Mesenchymal stem cell (in vitro differentiated cells and primary cell): ENCODE measurements around the gene NACC1.

Source experiments
- DNase-seq: peaks from one replicate; pipeline ENCODE4 v3.0.0-alpha.2; 2013
- H2AFZ ChIP-seq: one replicate; pipeline ENCODE4 v1.6.1; 2013; ENCODE audit warnings: low read depth, mild to moderate bottlenecking, control low read depth, inconsistent platforms, low read length, moderate library complexity
- H2AK5ac ChIP-seq: 2 replicates; pipeline ENCODE4 v1.6.1; 2013; ENCODE audit warnings: low read length, moderate library complexity, mild to moderate bottlenecking, inconsistent platforms; ENCODE audit not compliant: severe bottlenecking
- H2BK120ac ChIP-seq: one replicate; pipeline ENCODE4 v1.6.1; 2013; ENCODE audit warnings: low read depth, mild to moderate bottlenecking, inconsistent platforms, low read length, moderate library complexity
- H2BK12ac ChIP-seq, 2 experiments: one replicate each; pipeline ENCODE4 v1.6.1; 2013; ENCODE audit warnings: inconsistent platforms in 2 of 2, low read length in 2 of 2, mild to moderate bottlenecking in 2 of 2, moderate library complexity in 2 of 2, control low read depth in 1 of 2
- H2BK15ac ChIP-seq: one replicate; pipeline ENCODE4 v1.6.1; 2013; ENCODE audit warnings: mild to moderate bottlenecking, low read depth, inconsistent platforms; ENCODE audit not compliant: poor library complexity, severe bottlenecking
- H2BK5ac ChIP-seq: 2 replicates; pipeline ENCODE4 v1.6.1; 2013; ENCODE audit warnings: low read depth, mild to moderate bottlenecking, low read length, control low read depth, inconsistent platforms; ENCODE audit not compliant: poor library complexity, severe bottlenecking
- H3K14ac ChIP-seq, 2 experiments: one replicate each; pipeline ENCODE4 v1.6.1; 2013; ENCODE audit warnings: inconsistent platforms in 2 of 2, low read length in 2 of 2, control low read depth in 1 of 2, mild to moderate bottlenecking in 1 of 2, moderate library complexity in 1 of 2
- H3K18ac ChIP-seq, 2 experiments: one replicate each; pipeline ENCODE4 v1.6.1; 2013; ENCODE audit warnings: inconsistent platforms in 2 of 2, low read length in 2 of 2, control low read depth in 1 of 2, low read depth in 1 of 2, mild to moderate bottlenecking in 1 of 2
- H3K23ac ChIP-seq, 2 experiments: one replicate each; pipeline ENCODE4 v1.6.1; 2013; ENCODE audit warnings: inconsistent platforms in 2 of 2, low read length in 2 of 2, mild to moderate bottlenecking in 2 of 2, moderate library complexity in 2 of 2, control low read depth in 1 of 2
- H3K27ac ChIP-seq: 2 replicates; pipeline ENCODE4 v1.5.1; 2013; ENCODE audit warnings: mild to moderate bottlenecking, moderate library complexity, low read length, control low read depth, inconsistent platforms; ENCODE audit not compliant: poor library complexity, severe bottlenecking
- H3K27me3 ChIP-seq, 2 experiments: 2 replicates each; pipeline versions ENCODE4 v1.6.1 to v1.7.0; 2013; ENCODE audit warnings: low read length in 2 of 2, mild to moderate bottlenecking in 2 of 2, moderate library complexity in 2 of 2, control low read depth in 1 of 2, inconsistent platforms in 1 of 2; ENCODE audit not compliant: control insufficient read depth in 1 of 2, insufficient read depth in 1 of 2
- H3K36me3 ChIP-seq, 2 experiments: 2 replicates each; pipeline versions ENCODE4 v1.6.1 to v1.7.0; 2013; ENCODE audit warnings: low read length in 2 of 2, control low read depth in 1 of 2, inconsistent platforms in 1 of 2, low read depth in 1 of 2, mild to moderate bottlenecking in 1 of 2; ENCODE audit not compliant: insufficient read depth in 2 of 2, control insufficient read depth in 1 of 2
- H3K4ac ChIP-seq, 2 experiments: one replicate each; pipeline ENCODE4 v1.6.1; 2013; ENCODE audit warnings: inconsistent platforms in 2 of 2, low read length in 2 of 2, mild to moderate bottlenecking in 2 of 2, moderate library complexity in 2 of 2, control low read depth in 1 of 2, low read depth in 1 of 2
- H3K4me1 ChIP-seq: 2 replicates; pipeline ENCODE4 v1.6.1; 2013; ENCODE audit warnings: low read depth, low read length, control low read depth; ENCODE audit not compliant: control insufficient read depth, insufficient read depth
- H3K4me2 ChIP-seq: 2 replicates; pipeline ENCODE4 v1.6.1; 2013; ENCODE audit warnings: low read length, mild to moderate bottlenecking, inconsistent platforms; ENCODE audit not compliant: poor library complexity, severe bottlenecking
- H3K4me3 ChIP-seq, 2 experiments: 2 replicates each; pipeline versions ENCODE4 v1.5.1 to v1.7.0; 2013; ENCODE audit warnings: low read length in 2 of 2, mild to moderate bottlenecking in 2 of 2, control low read depth in 1 of 2, low read depth in 1 of 2; ENCODE audit not compliant: insufficient read depth in 1 of 2
- H3K79me1 ChIP-seq: replicated peaks from 2 replicates; pipeline ENCODE4 v1.6.1; 2013; ENCODE audit warnings: mild to moderate bottlenecking, control low read depth, low read length, inconsistent platforms; ENCODE audit not compliant: poor library complexity, severe bottlenecking
- H3K9ac ChIP-seq: 2 replicates; pipeline ENCODE4 v1.7.0; 2013; ENCODE audit warnings: mild to moderate bottlenecking, low read length, moderate library complexity
- H3K9me3 ChIP-seq: 2 replicates; pipeline ENCODE4 v1.7.0; 2013; ENCODE audit warnings: mild to moderate bottlenecking, low read length; ENCODE audit not compliant: control insufficient read depth
- H4K8ac ChIP-seq: one replicate; pipeline ENCODE4 v1.6.1; 2013; ENCODE audit warnings: inconsistent platforms, mild to moderate bottlenecking, low read length, moderate library complexity
- H4K91ac ChIP-seq: one replicate; pipeline ENCODE4 v1.6.1; 2013; ENCODE audit warnings: mild to moderate bottlenecking, low read length, inconsistent platforms
- WGBS: methylation state at CpG from one replicate; pipeline ENCODE4 v1.1.7; 2013; ENCODE audit warnings: mixed read lengths; 5-methylcytosine and 5-hydroxymethylcytosine counted together

Gene NACC1

DNA sequence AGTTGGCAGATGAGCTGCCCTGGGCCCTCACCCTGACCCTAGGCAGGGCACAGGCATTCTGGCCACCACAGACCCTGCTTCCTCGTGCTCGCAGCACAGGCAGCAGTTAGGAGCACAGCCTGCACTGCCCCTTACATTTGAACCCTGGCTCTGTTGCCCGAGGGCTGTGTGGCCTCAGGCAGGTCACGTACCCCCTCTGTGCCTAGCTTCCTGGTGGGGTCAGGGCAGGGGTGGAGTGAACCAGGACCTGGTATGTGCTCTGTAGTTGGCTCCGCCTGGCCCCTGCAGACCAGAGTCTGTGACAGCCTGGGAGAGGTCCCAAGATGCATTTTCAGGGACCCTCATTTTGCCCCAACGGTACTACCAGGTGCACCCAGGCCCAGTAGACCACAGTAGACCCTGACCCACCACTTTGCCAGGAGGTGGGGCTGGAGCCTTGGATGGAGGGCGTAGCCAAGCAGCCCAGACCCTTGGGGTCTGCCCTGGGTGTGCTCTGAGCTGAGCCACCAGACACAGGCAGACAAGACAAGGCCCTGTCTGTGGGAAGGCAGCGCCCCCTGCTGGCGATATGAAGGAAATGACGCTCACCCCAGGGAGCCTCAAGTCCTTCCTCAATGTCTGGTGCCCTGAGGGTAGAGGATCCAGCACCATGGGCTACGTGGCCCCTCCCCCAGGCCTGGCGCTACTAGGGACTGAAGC, 24.5 kb upstream of the NACC1 start:
- H3K9ac ChIP-seq = no peak overlapping the region
- no peak overlapping the region for H4K8ac ChIP-seq
- H2BK12ac ChIP-seq = no peak overlapping the region
- no peak overlapping the region for H3K4me3 ChIP-seq
- H2BK120ac ChIP-seq = no peak overlapping the region
- 39% methylated on average over 12 of the region's 12 CpGs for WGBS
- peak; percentile 84 for DNase-seq
- no peaks in the 10 kb centered on the region for H3K9me3 ChIP-seq
- peaks cover 0 to 45% of the 10 kb centered on the region in 2 experiments for H3K27me3 ChIP-seq
- peaks cover 0 to 55% of the 10 kb centered on the region in 2 experiments for H3K36me3 ChIP-seq
- no peak overlapping the region for H2AK5ac ChIP-seq
- H3K18ac ChIP-seq = no peak overlapping the region
- no peak overlapping the region for H2AFZ ChIP-seq
- no peak overlapping the region for H2BK5ac ChIP-seq
- peaks cover 50% of the 10 kb centered on the region for H3K4me1 ChIP-seq
- H3K23ac ChIP-seq = no peak overlapping the region
- peak overlapping the region in 1 of 2 experiments; percentile 29 for H3K14ac ChIP-seq
- no peak overlapping the region for H3K4me2 ChIP-seq
- peak overlapping the region; percentile 58 for H4K91ac ChIP-seq
- no peak overlapping the region for H3K4ac ChIP-seq
- H3K27ac ChIP-seq = no peak overlapping the region
- no peaks in the 10 kb centered on the region for H3K79me1 ChIP-seq
- no peak overlapping the region for H2BK15ac ChIP-seq

DNA sequence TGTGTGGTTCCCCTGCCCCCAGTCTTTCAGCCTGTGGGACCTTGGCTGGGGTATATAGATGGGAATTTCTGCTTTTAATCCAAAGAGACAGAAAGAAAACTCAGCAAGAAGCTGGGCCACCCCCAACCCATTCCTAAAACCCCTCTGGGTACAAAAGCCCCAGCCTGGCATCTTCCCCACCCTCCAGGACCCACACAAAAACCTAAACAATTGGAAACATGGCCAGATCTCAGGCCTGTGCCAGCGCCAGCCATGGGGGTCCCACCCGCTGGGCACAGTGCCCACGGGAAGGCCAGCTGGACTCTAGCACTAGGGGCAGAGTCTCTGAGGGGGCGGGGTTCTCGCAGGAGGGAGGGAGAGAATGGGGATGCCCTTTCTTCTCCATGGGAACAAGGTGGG, 24.0 kb upstream of the NACC1 start:
- peaks cover 0 to 50% of the 10 kb centered on the region in 2 experiments for H3K27me3 ChIP-seq

DNA sequence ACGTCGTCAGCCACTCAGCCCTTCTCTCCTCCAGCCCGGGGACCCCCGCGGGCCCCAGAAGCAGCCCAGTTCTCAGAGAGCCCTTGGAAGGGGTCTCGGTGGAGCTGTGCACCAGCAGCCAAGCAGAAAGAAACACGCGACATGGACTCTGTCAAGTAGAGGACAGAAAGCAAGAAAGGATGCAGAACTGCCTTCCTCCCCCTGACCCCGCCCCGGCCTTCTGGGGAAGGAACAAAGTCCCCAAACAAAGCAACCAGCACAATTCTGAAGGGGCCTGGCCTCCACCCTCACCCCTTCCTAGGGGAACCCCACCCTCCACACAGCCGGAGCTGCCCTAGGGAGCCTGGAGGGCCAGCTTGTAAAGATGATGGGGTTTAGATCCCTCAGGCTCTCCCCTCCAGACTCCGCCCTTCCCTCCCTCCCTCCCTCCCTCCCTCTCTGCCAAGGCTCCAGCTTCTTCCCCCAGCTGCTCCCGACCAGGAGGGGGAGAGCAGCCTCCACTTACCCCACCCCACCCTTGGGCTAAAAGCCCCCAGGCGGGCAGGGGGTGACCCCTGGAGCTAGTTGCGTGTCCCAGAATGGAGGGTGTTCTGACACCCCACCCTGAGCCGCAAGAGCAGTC, 23.2 kb upstream of the NACC1 start:
- Histone ChIP-seq H4K8ac (no peak overlapping the region), H3K23ac (no peak overlapping the region), H2AFZ (no peak overlapping the region), H3K9me3 (no peaks in the 10 kb centered on the region), H4K91ac (no peak overlapping the region), H3K4me2 (no peak overlapping the region), H2BK15ac (no peak overlapping the region), H3K4me3 (no peak overlapping the region), H3K9ac (no peak overlapping the region), H3K79me1 (no peaks in the 10 kb centered on the region), H3K4me1 (peaks cover 57% of the 10 kb centered on the region), H3K14ac (no peak overlapping the region), H3K4ac (no peak overlapping the region), H3K27me3 (peaks cover 0 to 57% of the 10 kb centered on the region in 2 experiments), H2AK5ac (no peak overlapping the region), H3K36me3 (peaks cover 0 to 44% of the 10 kb centered on the region in 2 experiments), H3K18ac (no peak overlapping the region), H2BK5ac (no peak overlapping the region), H2BK12ac (no peak overlapping the region), H3K27ac (no peak overlapping the region), H2BK120ac (no peak overlapping the region)
- WGBS = 7% methylated on average over 16 of the region's 16 CpGs
- DNase-seq = no peak

More for the DNA sequence above, 24.0 kb upstream of the NACC1 start:
- Histone ChIP-seq H3K4me3 (no peak overlapping the region), H3K9me3 (no peaks in the 10 kb centered on the region), H3K27ac (no peak overlapping the region), H3K36me3 (peaks cover 0 to 52% of the 10 kb centered on the region in 2 experiments), H3K4me2 (no peak overlapping the region), H2BK5ac (no peak overlapping the region), H3K18ac (no peak overlapping the region), H2AK5ac (no peak overlapping the region), H4K91ac (no peak overlapping the region), H3K4ac (no peak overlapping the region), H3K23ac (no peak overlapping the region), H2BK120ac (no peak overlapping the region), H4K8ac (no peak overlapping the region), H3K14ac (no peak overlapping the region), H3K9ac (no peak overlapping the region), H2AFZ (no peak overlapping the region), H3K4me1 (peaks cover 53% of the 10 kb centered on the region), H3K79me1 (no peaks in the 10 kb centered on the region), H2BK15ac (no peak overlapping the region), H2BK12ac (no peak overlapping the region)
- WGBS = 8% methylated on average over 5 of the region's 5 CpGs
- no peak for DNase-seq

DNA sequence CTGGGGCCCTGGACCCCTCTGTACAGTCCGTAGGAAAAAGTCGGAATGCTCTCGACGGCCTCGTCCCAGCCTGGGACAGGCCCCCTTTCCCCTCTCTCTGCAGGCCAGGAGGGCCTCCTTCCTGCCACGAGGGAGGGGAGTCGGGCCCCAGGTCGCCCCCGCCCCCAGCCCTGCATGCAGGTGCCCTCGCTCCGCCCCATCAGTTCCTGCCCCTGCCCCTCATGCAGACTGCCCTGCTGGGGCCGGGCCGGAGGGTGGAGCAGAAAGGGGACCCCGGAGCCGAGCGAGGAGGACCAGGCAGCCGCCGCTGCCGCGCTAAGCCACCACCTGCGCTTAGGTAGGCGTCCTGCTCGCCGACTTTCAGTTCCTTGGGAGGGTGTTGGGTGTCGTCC, 22.7 kb upstream of the NACC1 start:
- no peak overlapping the region for H3K4me2 ChIP-seq
- no peak overlapping the region for H4K8ac ChIP-seq
- no peak overlapping the region for H2AK5ac ChIP-seq
- H3K14ac ChIP-seq = no peak overlapping the region
- no peak overlapping the region for H3K4ac ChIP-seq
- H3K9ac ChIP-seq = no peak overlapping the region
- under 1% methylated on average over 24 of the region's 25 CpGs for WGBS
- no peak overlapping the region for H4K91ac ChIP-seq
- H2BK12ac ChIP-seq = no peak overlapping the region
- peaks cover 57% of the 10 kb centered on the region for H3K4me1 ChIP-seq
- no peak for DNase-seq
- peaks cover 0 to 58% of the 10 kb centered on the region in 2 experiments for H3K27me3 ChIP-seq
- no peak overlapping the region for H3K27ac ChIP-seq
- no peak overlapping the region for H2BK15ac ChIP-seq
- H2BK5ac ChIP-seq = no peak overlapping the region
- H3K9me3 ChIP-seq = no peaks in the 10 kb centered on the region
- no peak overlapping the region for H2BK120ac ChIP-seq
- no peak overlapping the region for H3K18ac ChIP-seq
- no peaks in the 10 kb centered on the region for H3K79me1 ChIP-seq
- no peak overlapping the region for H2AFZ ChIP-seq
- peaks cover 2 to 39% of the 10 kb centered on the region in 2 experiments for H3K36me3 ChIP-seq
- H3K4me3 ChIP-seq = no peak overlapping the region
- H3K23ac ChIP-seq = peak overlapping the region in 1 of 2 experiments; percentile 14
